ENCODE results near the gene MYOZ1.

MYOZ1 gene

GRCh38 chr10:73593110-73593509, 48.2 kb downstream of the MYOZ1 start:
- DNase-seq = no peak

GRCh38 chr10:73591935-73592699, 49.2 kb downstream of the MYOZ1 start:
- no peak for DNase-seq

- no peak for DNase-seq
These were observed 50.1 kb downstream of the MYOZ1 start, which contains the start of gene USP54 for GRCh38 chr10:73590881-73591799. USP54 (minus strand) TSS chr10:73591342; CDS start chr10:73575658, 15,684 bp downstream.

GRCh38 chr10:73589563-73590126, 51.6 kb downstream of the MYOZ1 start:
- no peak for DNase-seq

- DNase-seq = no peak
These were observed 52.6 kb downstream of the MYOZ1 start for GRCh38 chr10:73588656-73589055.

- no peak for DNase-seq
These were observed 54.7 kb downstream of the MYOZ1 start for GRCh38 chr10:73586583-73586984.

- DNase-seq = no peak
These were observed 55.9 kb downstream of the MYOZ1 start for GRCh38 chr10:73585327-73585726.

GRCh38 chr10:73584737-73585136, 56.5 kb downstream of the MYOZ1 start:
- DNase-seq = no peak

- DNase-seq = no peak
These were observed 59.4 kb downstream of the MYOZ1 start for GRCh38 chr10:73581918-73582317.
